ENCODE data around the gene OR8B8. TPM values are rescaled to one million over a fixed set of nuclear protein-coding genes. Genes with fewer than 3 reads are reported as not detected.

OR8B8 gene
- polyA plus RNA-seq, 1 experiment: not detected

DNA sequence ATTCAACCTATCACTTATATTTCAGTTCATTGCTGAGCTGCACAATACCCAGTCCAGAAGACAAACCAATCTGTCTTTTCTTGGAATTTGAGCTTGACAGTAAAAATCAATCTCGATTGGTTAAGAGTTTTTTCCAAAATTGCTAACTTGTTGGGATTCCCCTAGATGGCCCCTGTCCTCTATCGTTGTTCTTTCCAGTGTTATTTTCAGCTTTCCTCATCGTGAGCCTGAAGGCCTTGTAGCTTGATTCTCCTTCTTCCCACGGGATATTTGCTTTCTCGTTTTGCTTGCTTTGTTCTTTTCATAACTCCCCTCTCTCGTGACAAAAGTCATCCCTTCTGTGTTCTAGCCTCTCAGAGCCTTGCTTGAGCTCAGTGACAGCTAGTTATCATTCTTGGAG is 3.1 kb downstream of the OR8B8 start:
- ChIA-PET CTCF (no interaction called here), POLR2A (no interaction called here)
- DNase-seq (ENCODE audit: low read depth): no peak
- no peak for TF ChIP-seq CTCF (IDR thresholded peaks at IDR 0.05; ENCODE audit: insufficient read depth, low read depth, low read length)
- Histone ChIP-seq H3K4me3 (ENCODE audit: low read depth, low read length) (no peak overlapping the region), H3K36me3 (ENCODE audit: control insufficient read depth, insufficient read depth, low read length) (no peaks in the 10 kb centered on the region), H3K27me3 (ENCODE audit: control insufficient read depth, insufficient read depth, low read length) (no peaks in the 10 kb centered on the region)

DNA sequence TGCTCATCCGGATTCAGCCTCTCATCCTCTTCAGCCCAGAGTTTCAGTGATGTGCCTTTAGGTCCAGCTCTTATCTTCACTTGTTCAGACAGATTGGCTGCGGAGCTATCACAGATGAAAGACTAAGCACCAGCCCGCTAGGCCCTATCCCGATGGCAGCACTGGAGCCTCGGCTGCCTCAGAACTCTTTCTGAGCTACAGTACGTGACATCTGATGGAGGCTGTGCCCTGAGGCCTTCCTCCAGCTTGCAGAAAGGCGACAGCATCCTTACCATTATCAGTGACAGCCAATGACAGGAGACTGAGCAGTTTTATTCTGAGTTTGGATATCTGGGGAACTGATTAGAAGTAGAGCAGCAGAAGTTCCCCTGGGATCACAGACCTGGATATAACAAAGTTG is 4.0 kb downstream of the OR8B8 start:
- CTCF ChIA-PET: no interaction called here
- no peaks in the 10 kb centered on the region for H3K36me3 ChIP-seq (ENCODE audit: control insufficient read depth, insufficient read depth, low read length)
- no peak overlapping the region for H3K4me3 ChIP-seq (ENCODE audit: low read depth, low read length)
- POLR2A ChIA-PET: no interaction called here
- no peaks in the 10 kb centered on the region for H3K27me3 ChIP-seq (ENCODE audit: control insufficient read depth, insufficient read depth, low read length)
- no peak for DNase-seq (ENCODE audit: low read depth)
- TF ChIP-seq CTCF (IDR thresholded peaks at IDR 0.05; ENCODE audit: insufficient read depth, low read depth, low read length): no peak

DNA sequence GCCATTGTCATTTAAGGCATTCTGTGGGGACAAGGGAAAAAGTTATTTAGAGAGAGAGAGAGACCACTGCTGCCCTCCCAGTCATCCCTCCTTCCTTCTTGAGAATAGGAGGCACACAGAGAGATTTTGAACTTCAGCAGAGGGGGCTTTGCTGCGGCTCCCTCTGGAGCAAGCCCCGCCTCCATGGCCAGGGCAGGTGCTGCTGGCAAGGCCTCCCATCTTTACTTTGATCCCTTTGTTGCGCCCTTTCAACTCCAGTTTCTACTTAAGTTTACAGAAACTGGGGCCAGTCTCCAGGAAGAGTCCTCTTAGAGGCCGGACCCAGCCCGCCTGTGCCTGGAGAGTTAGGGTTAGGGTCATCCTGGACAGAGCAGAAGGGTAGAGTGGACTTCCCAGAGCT is 4.4 kb downstream of the OR8B8 start:
- TF ChIP-seq CTCF (IDR thresholded peaks at IDR 0.05; ENCODE audit: insufficient read depth, low read depth, low read length): no peak

DNA sequence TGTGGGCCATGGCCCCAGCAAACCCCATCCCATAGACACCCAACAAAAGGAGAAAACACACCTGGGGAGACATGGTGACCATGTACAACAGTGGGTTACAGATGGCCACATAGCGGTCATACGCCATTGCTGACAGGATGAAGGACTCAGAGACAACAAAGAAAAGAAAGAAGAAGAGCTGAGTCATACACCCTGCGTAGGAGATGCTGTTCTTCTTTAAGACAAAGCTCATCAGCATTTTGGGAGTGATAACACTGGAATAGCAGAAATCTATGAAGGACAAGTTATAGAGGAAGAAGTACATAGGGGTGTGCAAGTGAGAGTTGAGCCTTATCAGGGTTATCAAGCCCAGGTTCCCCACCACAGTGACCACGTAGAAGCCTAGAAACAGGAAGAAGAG is 4.9 kb downstream of the OR8B8 start:
- DNase-seq (ENCODE audit: low read depth): no peak
- Histone ChIP-seq H3K36me3 (ENCODE audit: control insufficient read depth, insufficient read depth, low read length) (no peaks in the 10 kb centered on the region), H3K4me3 (ENCODE audit: low read depth, low read length) (no peak overlapping the region), H3K27me3 (ENCODE audit: control insufficient read depth, insufficient read depth, low read length) (no peaks in the 10 kb centered on the region)
- POLR2A ChIA-PET: no interaction called here
- no peak for TF ChIP-seq CTCF (IDR thresholded peaks at IDR 0.05; ENCODE audit: insufficient read depth, low read depth, low read length)
- CTCF ChIA-PET: no interaction called here

More for the DNA sequence above, 4.4 kb downstream of the OR8B8 start:
- CTCF ChIA-PET: no interaction called here
- no peak for DNase-seq (ENCODE audit: low read depth)
- Histone ChIP-seq H3K4me3 (ENCODE audit: low read depth, low read length) (no peak overlapping the region), H3K36me3 (ENCODE audit: control insufficient read depth, insufficient read depth, low read length) (no peaks in the 10 kb centered on the region), H3K27me3 (ENCODE audit: control insufficient read depth, insufficient read depth, low read length) (no peaks in the 10 kb centered on the region)
- POLR2A ChIA-PET: no interaction called here

GRCh38 chr11:124434699-124435098 is 10.8 kb downstream of the OR8B8 start:
- H3K36me3 ChIP-seq (ENCODE audit: control insufficient read depth, insufficient read depth, low read length): no peaks in the 10 kb centered on the region
- TF ChIP-seq CTCF (IDR thresholded peaks at IDR 0.05; ENCODE audit: insufficient read depth, low read depth, low read length): no peak
- POLR2A ChIA-PET: no interaction called here
- no peaks in the 10 kb centered on the region for H3K27me3 ChIP-seq (ENCODE audit: control insufficient read depth, insufficient read depth, low read length)
- no peak overlapping the region for H3K4me3 ChIP-seq (ENCODE audit: low read depth, low read length)
- CTCF ChIA-PET: no interaction called here
- DNase-seq (ENCODE audit: low read depth): no peak
